Endometrial microvascular endothelial cells (primary cell): Measurements from ENCODE around the gene ARID3C. TPM values are rescaled to one million over a fixed set of nuclear protein-coding genes. Genes with fewer than 3 reads are reported as not detected.

Source experiments
- in situ Hi-C: cut with HindIII; loops from 2 replicates; pipeline ENCODE4 v1.10.0; 2017; ENCODE audit warnings: low sequenced_read_pairs, low pct_unique_long_range_greater_than_20kb; ENCODE audit errors: inconsistent ontology term
- total RNA-seq: library from RNA; depleted of rRNA; stranded (reverse); fragments of >200 nt; gene quantifications from one replicate; pipeline ENCODE4 v1.2.3, GENCODE V29; 2015; ENCODE audit errors: inconsistent ontology term

The ARID3C gene
- total RNA-seq, 1 donor from 2014 or later = 0.09 TPM

- in situ Hi-C loops = no loop called here
Measured at GRCh38 chr9:34606905-34607304, 22.0 kb downstream of the ARID3C start.

GRCh38 chr9:34606190-34606589, 22.7 kb downstream of the ARID3C start:
- in situ Hi-C loops = no loop called here

GRCh38 chr9:34603610-34604231, 25.1 kb downstream of the ARID3C start:
- in situ Hi-C loops = no loop called here

GRCh38 chr9:34601937-34602573, 26.8 kb downstream of the ARID3C start:
- in situ Hi-C loops = no loop called here

- in situ Hi-C loops = no loop called here
Measured at GRCh38 chr9:34600908-34601307, 28.0 kb downstream of the ARID3C start.

- in situ Hi-C loops = no loop called here
Measured at GRCh38 chr9:34599546-34599945, 29.3 kb downstream of the ARID3C start.

GRCh38 chr9:34594177-34594576, 34.7 kb downstream of the ARID3C start:
- in situ Hi-C loops = no loop called here

GRCh38 chr9:34592895-34593601, 35.8 kb downstream of the ARID3C start:
- in situ Hi-C loops = no loop called here

- in situ Hi-C loops = no loop called here
Measured at GRCh38 chr9:34591917-34592866, 36.7 kb downstream of the ARID3C start.

GRCh38 chr9:34591248-34591916, 37.5 kb downstream of the ARID3C start:
- in situ Hi-C loops = no loop called here

GRCh38 chr9:34590381-34591247, 38.3 kb downstream of the ARID3C start:
- in situ Hi-C loops = no loop called here

- in situ Hi-C loops = no loop called here
Measured at GRCh38 chr9:34589636-34590380, 39.1 kb downstream of the ARID3C start, which contains the start of gene CNTFR. Gene CNTFR, minus strand, starts transcription at chr9:34589724. Its CDS starts 20,743 bp downstream, at chr9:34568981.

GRCh38 chr9:34588671-34589635, 39.9 kb downstream of the ARID3C start:
- in situ Hi-C loops = no loop called here

- in situ Hi-C loops = no loop called here
Measured at GRCh38 chr9:34587271-34587670, 41.6 kb downstream of the ARID3C start.

GRCh38 chr9:34585946-34586669, 42.8 kb downstream of the ARID3C start:
- in situ Hi-C loops = no loop called here
